ENCODE measurements around the gene GSN. TPM values are rescaled to one million over a fixed set of nuclear protein-coding genes. Genes with fewer than 3 reads are reported as not detected.

Gene GSN
- total and polyA plus RNA-seq, 2 of the 13 experiments (the other 11 are each of a cell fraction or from before 2014, with no cell fraction given): 294 to 307 TPM

GRCh38 chr9:121326901-121327613 lies 59.1 kb downstream of the GSN start (continued):
- TF ChIP-seq, protein P1, sequence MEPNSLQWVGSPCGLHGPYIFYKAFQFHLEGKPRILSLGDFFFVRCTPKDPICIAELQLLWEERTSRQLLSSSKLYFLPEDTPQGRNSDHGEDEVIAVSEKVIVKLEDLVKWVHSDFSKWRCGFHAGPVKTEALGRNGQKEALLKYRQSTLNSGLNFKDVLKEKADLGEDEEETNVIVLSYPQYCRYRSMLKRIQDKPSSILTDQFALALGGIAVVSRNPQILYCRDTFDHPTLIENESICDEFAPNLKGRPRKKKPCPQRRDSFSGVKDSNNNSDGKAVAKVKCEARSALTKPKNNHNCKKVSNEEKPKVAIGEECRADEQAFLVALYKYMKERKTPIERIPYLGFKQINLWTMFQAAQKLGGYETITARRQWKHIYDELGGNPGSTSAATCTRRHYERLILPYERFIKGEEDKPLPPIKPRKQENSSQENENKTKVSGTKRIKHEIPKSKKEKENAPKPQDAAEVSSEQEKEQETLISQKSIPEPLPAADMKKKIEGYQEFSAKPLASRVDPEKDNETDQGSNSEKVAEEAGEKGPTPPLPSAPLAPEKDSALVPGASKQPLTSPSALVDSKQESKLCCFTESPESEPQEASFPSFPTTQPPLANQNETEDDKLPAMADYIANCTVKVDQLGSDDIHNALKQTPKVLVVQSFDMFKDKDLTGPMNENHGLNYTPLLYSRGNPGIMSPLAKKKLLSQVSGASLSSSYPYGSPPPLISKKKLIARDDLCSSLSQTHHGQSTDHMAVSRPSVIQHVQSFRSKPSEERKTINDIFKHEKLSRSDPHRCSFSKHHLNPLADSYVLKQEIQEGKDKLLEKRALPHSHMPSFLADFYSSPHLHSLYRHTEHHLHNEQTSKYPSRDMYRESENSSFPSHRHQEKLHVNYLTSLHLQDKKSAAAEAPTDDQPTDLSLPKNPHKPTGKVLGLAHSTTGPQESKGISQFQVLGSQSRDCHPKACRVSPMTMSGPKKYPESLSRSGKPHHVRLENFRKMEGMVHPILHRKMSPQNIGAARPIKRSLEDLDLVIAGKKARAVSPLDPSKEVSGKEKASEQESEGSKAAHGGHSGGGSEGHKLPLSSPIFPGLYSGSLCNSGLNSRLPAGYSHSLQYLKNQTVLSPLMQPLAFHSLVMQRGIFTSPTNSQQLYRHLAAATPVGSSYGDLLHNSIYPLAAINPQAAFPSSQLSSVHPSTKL (CRISPR knock-in tag; IDR thresholded peaks at IDR 0.05): 0 out of 2 replicates have a peak, but pooled peaks have one; percentile 10
- TF ChIP-seq AGO2 (optimal IDR thresholded peaks at IDR 0.05; ENCODE audit: low read depth, low read length) (peak; percentile 34), SP4 (CRISPR knock-in tag; IDR thresholded peaks at IDR 0.05) (no peak), RXRA (CRISPR knock-in tag; IDR thresholded peaks at IDR 0.05) (0 out of 2 replicates have a peak, but pooled peaks have one; percentile 33), KDM1A (CRISPR knock-in tag; IDR thresholded peaks at IDR 0.05) (0 out of 2 replicates have a peak, but pooled peaks have one; percentile 41), CENPX (CRISPR knock-in tag; IDR thresholded peaks at IDR 0.05) (no peak), MTA3 (CRISPR knock-in tag; IDR thresholded peaks at IDR 0.05) (no peak), ZNF615 (CRISPR knock-in tag; IDR thresholded peaks at IDR 0.05; ENCODE audit: borderline replicate concordance) (no peak), RBM22 (optimal IDR thresholded peaks at IDR 0.05; ENCODE audit: low read length) (peak; percentile 52), ZNF629 (CRISPR knock-in tag; conservative IDR thresholded peaks at IDR 0.05) (no peak), TBX2 (CRISPR knock-in tag; IDR thresholded peaks at IDR 0.05; ENCODE audit: borderline replicate concordance) (no peak), YEATS2 (CRISPR knock-in tag; IDR thresholded peaks at IDR 0.05; ENCODE audit: borderline replicate concordance) (no peak), ZMYM3 (CRISPR knock-in tag; IDR thresholded peaks at IDR 0.05) (peak; percentile 49; the same call in 1 of the 2 replicates), GATAD2A (CRISPR knock-in tag; IDR thresholded peaks at IDR 0.05) (0 out of 2 replicates have a peak, but pooled peaks have one; percentile 16), ZNF619 (CRISPR knock-in tag; IDR thresholded peaks at IDR 0.05) (no peak), FOSL2 (CRISPR knock-in tag; IDR thresholded peaks at IDR 0.05) (peak; percentile 81), ZEB1 (IDR thresholded peaks at IDR 0.05; ENCODE audit: insufficient replicate concordance, low read depth) (no peak), POLR2A (IDR thresholded peaks at IDR 0.05; ENCODE audit: insufficient read depth in 1 of 2, low read depth in 2 of 2, low read length in 2 of 2) (0 out of 4 replicates have a peak, but pooled peaks of 1 of the 2 experiments have one; percentile 22)
- TF ChIP-seq, protein P2, sequence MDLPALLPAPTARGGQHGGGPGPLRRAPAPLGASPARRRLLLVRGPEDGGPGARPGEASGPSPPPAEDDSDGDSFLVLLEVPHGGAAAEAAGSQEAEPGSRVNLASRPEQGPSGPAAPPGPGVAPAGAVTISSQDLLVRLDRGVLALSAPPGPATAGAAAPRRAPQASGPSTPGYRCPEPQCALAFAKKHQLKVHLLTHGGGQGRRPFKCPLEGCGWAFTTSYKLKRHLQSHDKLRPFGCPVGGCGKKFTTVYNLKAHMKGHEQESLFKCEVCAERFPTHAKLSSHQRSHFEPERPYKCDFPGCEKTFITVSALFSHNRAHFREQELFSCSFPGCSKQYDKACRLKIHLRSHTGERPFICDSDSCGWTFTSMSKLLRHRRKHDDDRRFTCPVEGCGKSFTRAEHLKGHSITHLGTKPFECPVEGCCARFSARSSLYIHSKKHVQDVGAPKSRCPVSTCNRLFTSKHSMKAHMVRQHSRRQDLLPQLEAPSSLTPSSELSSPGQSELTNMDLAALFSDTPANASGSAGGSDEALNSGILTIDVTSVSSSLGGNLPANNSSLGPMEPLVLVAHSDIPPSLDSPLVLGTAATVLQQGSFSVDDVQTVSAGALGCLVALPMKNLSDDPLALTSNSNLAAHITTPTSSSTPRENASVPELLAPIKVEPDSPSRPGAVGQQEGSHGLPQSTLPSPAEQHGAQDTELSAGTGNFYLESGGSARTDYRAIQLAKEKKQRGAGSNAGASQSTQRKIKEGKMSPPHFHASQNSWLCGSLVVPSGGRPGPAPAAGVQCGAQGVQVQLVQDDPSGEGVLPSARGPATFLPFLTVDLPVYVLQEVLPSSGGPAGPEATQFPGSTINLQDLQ (CRISPR knock-in tag; IDR thresholded peaks at IDR 0.05): 0 out of 2 replicates have a peak, but pooled peaks have one; percentile 40

Data from HepG2 (cell line).